Measurements from ENCODE around the gene EPN1.

Gene EPN1

GRCh38 chr19:55646889-55647731 lies 27.9 kb upstream of the EPN1 start:
- no peak for DNase-seq (ENCODE audit: low read depth in 3 of 3)

DNA sequence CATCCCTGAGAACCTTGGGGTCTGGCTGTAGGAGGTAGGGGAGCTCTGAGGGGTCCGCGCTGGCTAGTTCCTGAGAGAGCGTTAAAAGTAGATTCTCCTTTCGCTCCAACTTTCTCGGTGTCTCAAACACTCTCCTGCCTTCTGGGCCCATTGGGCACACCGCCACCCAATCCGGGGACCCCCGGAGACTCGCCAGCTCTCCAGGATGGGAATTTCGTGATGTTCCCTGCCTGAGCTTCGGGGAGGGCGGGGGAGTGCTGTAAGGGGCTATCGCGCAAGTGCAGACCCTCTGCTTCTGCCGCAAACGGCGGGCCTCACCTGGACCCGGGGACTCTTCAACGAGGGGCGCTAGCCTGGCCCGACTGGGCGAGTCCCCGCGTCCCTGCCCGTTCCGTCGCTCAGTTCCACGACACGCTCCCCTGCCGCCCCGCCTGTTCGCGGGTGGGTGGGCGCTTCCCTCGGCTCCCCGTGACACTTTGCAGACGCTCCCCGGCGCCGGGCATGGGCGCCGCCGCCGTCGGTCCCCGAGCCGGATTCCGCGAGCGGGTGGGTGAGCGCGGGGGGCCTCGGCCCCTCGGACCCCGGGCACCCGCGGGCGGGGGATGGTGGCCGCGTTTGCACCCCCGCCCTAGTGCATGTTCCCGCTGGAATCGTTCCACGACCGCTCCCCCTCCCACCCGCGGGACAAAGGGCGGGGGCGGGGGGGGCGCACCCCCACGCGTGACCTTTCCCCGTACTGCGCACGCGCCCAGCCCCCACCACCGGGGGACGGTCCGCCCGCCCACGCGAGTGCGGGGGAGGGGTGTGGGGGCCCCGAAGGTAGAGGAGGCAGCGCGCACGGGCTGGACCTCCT lies 27.1 kb upstream of the EPN1 start, which contains the start of gene CCDC106:
Gene CCDC106 (plus strand): TSS at position 481 of the 853 bp plus-strand sequence. CDS start 835 bp downstream, outside the sequence.
- no peak for DNase-seq (ENCODE audit: low read depth in 3 of 3)

DNA sequence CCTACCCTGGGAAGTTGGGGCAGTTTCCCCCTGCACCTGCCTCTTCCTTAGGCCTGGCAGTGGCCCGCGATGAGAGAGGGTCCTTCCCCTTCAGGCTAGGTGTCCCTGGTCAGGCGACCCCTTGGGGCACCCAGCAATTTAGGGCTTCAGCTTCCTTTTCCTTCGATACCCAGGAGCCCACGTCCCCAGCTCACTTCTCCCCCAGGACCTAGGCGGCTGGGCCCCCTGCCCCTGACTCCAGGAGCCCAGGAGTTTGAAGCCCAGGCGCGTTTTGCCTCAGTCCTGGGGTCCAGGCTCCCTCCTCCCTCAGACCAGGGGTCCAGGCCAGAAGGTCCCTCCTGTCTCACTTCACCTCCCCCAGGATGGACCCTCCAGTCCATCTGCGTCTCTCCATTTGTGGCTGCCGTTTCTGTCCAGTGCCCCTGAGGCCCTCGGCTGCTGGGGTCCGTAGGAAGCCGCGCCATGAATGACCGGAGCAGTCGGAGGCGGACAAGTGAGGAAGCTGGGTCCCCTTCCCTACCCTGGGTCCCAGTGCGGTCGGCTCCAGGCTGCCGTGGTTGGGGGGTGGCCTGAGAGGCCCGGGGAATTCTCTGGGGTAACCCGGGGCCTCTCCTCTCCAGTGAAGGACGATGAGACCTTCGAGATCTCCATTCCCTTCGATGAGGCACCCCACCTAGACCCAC lies 26.3 kb upstream of the EPN1 start:
- DNase-seq (ENCODE audit: low read depth in 3 of 3), result no peak

DNA sequence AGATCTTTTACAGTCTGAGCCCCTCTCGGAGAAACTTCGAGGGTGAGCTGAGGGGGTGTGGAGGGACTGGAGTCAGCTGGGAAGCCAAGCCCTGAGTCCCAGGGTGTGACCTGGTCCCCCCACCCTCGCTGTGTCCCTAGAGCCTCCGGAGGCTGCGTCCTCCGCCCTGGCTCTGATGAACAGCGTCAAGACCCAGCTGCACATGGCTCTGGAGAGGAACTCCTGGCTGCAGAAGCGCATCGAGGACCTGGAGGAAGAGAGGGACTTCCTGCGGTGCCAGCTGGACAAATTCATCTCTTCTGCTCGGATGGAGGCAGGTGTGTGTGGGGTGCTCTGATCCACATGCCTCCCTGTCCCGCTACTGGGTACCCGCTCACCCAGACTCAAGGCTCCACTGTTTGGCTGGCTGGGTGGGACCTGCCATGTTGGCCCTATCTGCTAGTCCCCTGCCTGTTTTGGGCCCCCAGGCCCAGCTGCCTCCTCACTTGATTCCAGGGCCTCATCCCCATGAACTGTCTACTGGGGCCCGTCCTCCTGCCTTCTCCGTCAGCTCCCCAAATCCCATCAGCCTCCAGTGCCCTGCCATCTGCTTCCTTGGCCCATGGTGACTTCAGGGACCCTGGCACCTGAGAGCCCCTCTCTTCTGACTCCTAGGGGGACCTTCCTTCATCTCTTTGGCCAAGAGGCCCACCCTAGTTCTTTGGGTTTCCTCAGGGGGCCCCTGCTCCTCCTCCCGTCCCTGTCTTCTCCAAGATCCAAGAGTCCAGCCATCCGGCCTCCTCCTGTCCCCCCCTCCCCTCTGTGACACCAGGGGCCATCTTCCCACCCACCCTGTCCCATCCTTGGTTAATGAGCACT lies 25.5 kb upstream of the EPN1 start:
- no peak for DNase-seq (ENCODE audit: low read depth in 3 of 3)

DNA sequence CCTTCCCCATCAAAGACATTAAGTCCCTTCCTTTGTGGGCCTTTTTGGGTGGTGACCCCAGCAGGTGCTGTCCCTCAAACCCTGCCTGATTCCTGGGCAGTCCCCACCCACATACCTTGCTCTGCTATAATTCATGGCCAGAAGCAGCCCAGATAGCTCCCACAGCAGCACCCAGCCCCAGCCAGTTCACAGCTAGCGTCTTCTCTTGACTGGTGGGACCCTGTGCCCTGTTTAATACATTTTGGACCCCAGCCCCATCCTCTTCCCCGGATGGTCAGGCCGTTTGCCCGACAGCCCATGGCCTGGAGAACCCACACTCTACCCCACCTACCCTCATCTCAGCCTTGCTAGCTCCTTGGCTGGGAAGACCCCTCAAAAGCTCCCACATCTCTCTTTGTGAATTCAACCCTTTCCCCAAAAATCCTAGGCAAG lies 24.9 kb upstream of the EPN1 start:
- DNase-seq (ENCODE audit: low read depth in 3 of 3), result no peak

- DNase-seq (ENCODE audit: low read depth in 3 of 3), result no peak
These were observed 24.3 kb upstream of the EPN1 start for GRCh38 chr19:55650602-55651230.

DNA sequence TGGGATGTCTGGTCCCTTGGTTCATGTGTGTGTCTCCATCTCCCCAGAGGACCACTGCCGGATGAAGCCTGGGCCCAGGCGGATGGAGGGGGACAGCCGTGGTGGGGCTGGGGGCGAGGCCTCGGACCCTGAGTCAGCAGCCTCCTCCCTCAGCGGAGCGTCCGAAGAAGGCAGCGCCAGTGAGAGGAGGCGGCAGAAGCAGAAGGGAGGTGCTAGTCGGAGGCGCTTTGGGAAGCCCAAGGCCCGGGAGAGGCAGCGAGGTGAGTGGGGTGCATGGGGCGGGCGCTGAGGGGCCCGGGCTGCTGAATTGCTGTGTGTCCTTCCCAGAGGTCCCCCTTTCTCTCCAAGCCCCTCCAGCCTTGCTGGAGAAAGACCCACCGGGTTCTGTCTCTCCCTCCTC lies 23.8 kb upstream of the EPN1 start:
- DNase-seq (ENCODE audit: low read depth in 3 of 3), result no peak

DNA sequence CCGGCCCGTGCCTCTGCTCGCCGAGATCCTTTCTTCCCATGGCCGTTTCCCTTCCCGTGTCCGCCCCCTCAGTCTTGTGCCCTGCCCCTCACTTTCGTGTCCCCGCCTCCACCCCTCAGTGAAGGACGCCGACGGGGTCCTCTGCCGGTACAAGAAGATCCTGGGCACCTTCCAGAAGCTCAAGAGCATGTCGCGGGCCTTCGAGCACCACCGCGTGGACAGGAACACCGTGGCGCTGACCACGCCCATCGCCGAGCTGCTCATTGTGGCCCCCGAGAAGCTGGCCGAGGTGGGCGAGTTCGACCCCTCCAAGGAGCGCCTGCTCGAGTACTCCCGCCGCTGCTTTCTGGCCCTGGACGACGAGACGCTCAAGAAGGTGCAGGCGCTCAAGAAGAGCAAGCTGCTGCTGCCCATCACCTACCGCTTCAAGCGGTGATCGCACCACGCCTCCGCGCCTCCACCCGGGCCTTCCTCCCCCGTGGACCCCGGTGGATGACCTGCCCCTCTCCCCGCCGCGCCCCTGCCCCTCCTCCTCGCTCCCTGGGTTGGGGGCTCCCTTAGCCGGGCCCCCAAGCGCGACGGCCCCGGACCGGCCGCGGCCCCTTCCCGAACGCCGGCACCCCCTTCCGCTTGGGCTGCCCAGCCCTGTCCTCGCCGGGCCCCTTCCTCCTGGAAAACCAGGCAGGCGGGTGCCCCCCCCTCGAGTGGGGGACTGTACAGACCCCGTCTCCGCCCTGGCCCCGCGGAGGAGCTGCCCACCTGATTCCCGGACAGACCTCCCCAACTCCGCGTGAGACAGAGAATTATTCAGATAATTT lies 22.5 kb upstream of the EPN1 start:
- DNase-seq (ENCODE audit: low read depth in 3 of 3), result no peak

- DNase-seq (ENCODE audit: low read depth in 3 of 3), result peak; percentile 96 to 98 (median 97)
These were observed 21.2 kb upstream of the EPN1 start for GRCh38 chr19:55653651-55654322.

DNA sequence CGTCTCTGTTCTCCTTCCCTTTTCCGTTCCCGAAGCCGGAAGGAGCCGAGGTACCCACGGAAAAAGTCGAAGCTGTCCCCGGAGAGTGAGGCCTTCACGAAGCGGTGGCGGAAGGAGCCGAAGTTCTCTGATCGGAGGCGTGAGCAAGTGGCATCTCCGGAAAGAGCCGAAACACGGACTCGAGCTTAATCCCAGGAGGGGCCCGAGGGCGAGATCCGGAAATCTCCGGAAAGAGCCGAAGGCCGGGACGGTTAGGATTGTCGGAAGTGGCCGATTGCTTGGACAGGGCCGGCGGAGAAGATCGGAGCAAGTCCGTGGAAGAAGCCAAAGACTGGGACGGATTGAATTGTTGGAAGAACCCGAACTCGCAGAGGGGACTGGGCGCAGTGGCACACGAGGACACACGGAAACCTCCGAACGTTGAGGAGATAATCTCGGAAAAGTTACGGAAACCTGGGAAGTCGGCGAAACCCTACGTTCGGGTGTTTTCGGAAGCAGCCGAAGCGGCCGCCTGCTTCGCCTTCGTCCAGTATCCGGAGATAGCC lies 20.6 kb upstream of the EPN1 start:
- peak; percentile 97 to 99 (median 98) for DNase-seq (ENCODE audit: low read depth in 3 of 3)

- peak; percentile 92 to 95 (median 93) for DNase-seq (ENCODE audit: low read depth in 3 of 3)
These were observed 20.0 kb upstream of the EPN1 start, which contains the start of gene U2AF2 for GRCh38 chr19:55654868-55655647. TSS of gene U2AF2 (plus strand) at chr19:55655035. CDS start at chr19:55655105, 70 bp downstream.

- DNase-seq (ENCODE audit: low read depth in 3 of 3), result no peak
These were observed 19.4 kb upstream of the EPN1 start for GRCh38 chr19:55655648-55656040.

DNA sequence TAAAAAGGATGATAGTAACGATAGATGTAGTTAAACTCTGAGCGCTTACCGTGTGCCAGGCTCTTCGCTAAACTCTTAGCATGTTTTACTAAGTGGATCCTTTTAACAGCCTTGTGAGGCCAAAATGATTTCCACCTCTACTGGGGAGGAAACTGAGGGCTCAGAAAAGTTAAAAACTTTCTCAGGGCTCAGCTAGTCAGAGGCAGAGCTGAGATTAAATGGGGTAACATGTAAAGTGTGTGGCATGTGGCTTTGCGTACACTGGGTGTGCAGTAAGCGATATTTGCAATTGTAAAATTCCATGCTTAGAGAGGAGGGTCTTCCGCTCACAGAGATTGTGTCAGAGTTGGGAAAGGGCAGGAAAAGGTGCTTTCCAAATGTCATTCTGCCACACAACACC lies 18.5 kb upstream of the EPN1 start:
- DNase-seq (ENCODE audit: low read depth in 3 of 3), result no peak

GRCh38 chr19:55656988-55657747 lies 17.9 kb upstream of the EPN1 start:
- DNase-seq (ENCODE audit: low read depth in 3 of 3), result peak in 1 of 3 experiments; percentile 21

- DNase-seq (ENCODE audit: low read depth in 3 of 3), result no peak
These were observed 16.1 kb upstream of the EPN1 start for GRCh38 chr19:55658846-55659459.

GRCh38 chr19:55659822-55660221 lies 15.2 kb upstream of the EPN1 start:
- DNase-seq (ENCODE audit: low read depth in 3 of 3), result no peak

GRCh38 chr19:55660404-55660803 lies 14.6 kb upstream of the EPN1 start:
- DNase-seq (ENCODE audit: low read depth in 3 of 3), result no peak
